Fibroblast of pulmonary artery (primary cell): Measurements from ENCODE around the gene HAGH.

Source experiments
- DNase-seq: peaks from one replicate; pipeline ENCODE4 v3.0.0-alpha.2; 2010; ENCODE audit warnings: low read depth
- H3K4me3 ChIP-seq: replicated peaks from 2 replicates; pipeline ENCODE4 v1.5.1; 2011; ENCODE audit warnings: low read depth, mild to moderate bottlenecking, control low read depth, low read length, moderate library complexity
- TF ChIP-seq, protein P1 (sequence below): IDR thresholded peaks from 2 replicates; pipeline ENCODE4 v1.5.1; 2011; ENCODE audit warnings: mild to moderate bottlenecking, control low read depth, low read length, inconsistent platforms; ENCODE audit errors: missing control alignments

HAGH gene

DNA sequence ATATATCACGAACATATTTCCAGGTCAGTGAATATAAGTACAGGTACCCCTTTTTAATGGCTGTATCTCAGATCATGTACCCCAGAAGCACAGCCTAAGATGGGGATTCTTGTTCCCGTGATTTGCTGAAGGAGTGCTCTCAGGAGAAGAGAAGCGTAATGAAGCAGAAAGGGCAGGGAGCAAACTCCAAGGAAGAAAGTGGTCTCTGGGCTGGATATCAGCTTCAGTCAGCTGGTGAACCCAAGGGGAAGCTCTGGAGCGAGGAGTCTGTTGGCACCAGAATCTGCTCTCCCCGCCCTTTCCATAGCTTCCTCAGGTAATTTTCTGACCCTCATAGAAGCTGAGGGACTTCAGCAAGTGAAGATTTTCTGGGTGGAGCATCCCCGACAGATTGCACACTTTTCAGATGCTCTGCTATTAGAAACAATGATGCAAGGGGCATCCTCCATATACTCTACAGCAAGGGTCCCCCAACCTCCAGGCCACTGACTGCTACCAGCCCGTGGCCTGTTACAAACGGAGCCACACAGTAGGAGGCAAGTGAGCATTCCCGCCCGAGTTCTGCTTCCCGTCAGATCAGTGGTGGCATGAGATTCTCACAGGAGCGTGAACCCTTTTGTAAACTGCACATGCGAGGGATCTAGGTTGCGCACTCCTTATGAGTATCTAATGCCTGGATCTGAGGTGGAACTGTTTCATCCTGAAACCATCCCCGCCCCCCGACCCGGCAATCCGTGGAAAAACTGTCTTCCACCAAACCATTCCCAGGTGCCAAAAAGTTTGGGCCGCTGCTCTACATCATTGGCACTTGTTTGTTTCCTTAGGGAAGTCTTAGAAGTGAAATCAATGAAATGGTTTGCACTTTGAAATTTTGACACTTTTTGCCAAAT is 4.8 kb upstream of the HAGH start:
- no peak for DNase-seq
- TF ChIP-seq, protein P1, sequence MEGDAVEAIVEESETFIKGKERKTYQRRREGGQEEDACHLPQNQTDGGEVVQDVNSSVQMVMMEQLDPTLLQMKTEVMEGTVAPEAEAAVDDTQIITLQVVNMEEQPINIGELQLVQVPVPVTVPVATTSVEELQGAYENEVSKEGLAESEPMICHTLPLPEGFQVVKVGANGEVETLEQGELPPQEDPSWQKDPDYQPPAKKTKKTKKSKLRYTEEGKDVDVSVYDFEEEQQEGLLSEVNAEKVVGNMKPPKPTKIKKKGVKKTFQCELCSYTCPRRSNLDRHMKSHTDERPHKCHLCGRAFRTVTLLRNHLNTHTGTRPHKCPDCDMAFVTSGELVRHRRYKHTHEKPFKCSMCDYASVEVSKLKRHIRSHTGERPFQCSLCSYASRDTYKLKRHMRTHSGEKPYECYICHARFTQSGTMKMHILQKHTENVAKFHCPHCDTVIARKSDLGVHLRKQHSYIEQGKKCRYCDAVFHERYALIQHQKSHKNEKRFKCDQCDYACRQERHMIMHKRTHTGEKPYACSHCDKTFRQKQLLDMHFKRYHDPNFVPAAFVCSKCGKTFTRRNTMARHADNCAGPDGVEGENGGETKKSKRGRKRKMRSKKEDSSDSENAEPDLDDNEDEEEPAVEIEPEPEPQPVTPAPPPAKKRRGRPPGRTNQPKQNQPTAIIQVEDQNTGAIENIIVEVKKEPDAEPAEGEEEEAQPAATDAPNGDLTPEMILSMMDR, result no peak
- no peak overlapping the region for H3K4me3 ChIP-seq

DNA sequence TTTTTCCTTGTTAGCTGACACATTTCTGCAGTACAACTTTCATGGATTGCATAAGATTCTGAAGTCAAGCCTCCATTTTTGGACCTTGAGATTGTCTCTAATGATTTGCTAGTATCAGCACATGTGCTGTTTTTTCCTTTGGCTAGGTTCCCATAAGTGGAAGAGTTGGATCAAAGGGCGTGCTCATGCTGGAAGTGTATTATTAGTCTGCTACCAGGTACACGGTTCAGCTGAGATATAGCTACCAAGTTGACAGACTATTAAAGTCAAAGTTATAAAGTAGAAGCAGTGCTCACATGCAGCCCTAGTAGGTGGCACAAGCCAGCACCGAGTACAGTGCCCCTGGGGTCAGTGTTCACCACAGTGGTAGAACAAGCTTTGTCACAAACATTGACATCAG is 3.6 kb upstream of the HAGH start:
- TF ChIP-seq, protein P1, result no peak
- no peak for DNase-seq

DNA sequence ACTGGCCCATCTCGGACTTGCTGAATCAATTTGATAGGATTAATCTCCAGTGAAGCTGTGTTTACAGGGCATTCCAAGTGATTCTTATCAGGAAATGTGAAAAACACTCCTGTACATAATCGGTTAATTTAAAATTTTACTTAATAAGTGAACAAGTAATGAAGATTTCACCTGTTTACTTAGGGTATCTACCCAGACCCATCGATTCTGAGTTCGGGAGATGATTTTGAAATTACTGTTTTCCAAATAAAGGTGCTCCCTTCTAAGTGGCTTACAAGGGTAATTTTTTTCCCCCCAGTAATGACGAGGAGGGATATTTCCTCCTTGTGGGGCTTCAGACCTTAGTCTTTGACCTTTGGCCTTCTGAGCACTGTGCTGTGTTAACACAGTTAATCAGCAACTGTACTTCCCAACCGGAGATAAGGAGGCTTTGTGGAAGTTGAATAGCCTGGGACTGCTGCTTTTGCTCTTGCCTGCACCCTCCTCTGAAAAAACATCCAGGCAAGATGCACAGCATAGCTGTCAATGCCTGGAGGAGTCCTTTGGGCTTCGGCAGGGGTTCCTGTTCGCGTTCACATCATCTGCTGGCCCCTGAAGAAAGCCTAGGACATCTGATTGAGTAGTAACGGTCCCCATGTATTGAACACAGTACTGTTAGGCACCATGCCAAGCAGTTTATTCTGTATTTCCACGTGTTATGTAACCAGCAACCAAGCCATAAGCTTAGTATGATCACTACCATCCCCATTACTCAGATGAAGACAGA is 2.2 kb upstream of the HAGH start:
- TF ChIP-seq, protein P1, result no peak
- no peak for DNase-seq
- peak overlapping the region; percentile 98 for H3K4me3 ChIP-seq

More for the DNA sequence above, 3.6 kb upstream of the HAGH start:
- no peak overlapping the region for H3K4me3 ChIP-seq

DNA sequence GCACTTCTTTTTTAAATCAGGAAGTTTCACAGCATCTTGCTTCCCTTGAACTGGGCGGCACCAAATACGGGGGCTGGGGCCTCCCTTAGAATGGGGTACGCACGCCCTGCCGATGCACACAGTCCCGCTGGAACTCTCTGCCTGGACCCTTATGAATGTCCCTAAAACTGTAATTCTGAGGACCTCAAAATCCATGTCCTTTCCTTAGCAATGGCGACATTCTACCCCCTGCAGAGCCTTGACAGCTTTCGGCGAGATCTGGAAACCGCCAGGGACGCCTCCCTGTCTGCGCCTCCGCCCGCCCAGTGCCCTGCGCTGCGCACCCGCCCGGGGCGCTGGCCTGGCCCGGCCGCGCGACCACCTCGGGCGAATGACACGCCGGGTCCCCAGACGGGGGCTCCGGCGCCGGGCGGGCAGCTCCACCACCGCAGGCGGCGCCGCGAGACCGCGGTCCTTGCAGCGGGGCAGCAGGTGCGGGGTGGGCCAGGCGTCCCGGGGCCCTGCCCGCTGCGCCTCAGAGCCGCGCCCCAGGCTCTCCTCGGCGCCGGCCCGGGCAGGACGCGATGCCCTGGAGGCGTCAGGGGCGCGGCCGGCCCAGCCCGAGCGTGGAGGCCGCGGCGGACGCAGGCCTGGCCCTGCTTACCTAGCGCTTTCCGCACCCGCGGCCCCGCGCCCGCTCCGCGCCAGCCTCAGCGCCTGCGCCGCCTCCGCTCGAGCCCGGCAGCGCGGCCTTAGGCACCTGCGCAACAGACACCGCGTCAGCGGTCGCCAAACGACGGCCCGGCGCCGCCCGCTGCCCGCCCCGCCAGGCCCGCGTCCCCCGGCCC is 548 bp downstream of the HAGH start:
- DNase-seq, result peak; percentile 6
- H3K4me3 ChIP-seq, result peak overlapping the region; percentile 98
- TF ChIP-seq, protein P1, result no peak

DNA sequence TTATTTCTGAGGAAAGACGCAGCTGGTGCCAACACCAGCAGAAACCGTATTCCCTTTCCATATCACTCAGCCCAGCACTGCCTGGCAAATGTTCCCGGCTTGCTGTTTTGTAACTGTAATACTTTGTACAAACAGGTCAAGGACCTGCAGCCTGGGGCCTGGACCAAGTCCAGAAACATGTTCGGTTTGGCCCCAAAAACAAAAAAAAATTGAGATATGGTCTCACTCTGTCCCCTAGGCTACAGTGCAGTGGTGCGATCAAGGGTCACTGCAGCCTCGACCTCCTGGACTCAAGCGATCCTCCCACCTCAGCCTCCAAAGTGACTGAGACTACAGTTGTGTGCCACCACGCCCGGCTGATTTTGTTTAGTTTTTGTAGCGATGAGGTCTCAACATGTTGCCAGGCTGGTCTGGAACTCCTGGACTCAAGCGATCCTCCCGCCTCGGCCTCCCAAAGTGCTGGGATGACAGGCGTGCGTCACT is 1.2 kb downstream of the HAGH start:
- no peak for DNase-seq
- TF ChIP-seq, protein P1, result no peak
- peak overlapping the region; percentile 98 for H3K4me3 ChIP-seq

DNA sequence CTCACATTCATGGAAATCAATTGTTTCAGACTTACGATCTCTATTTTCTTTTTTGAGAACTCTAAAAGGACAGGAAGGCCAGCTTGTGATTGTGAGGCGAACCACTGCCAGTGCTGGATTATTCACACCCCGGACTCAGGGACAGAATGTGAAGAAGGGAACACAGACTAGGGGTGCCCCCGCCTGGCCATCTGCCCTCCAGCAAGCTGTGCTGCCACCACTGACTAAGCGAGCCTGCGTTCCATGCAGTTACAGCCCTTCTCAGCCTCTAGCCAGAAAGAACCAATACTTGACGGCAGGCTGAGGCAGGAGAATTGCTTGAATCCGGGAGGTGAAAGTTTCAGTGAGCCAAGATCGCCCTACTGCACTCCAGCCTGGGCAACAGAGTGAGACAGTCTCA is 2.8 kb downstream of the HAGH start:
- DNase-seq, result peak; percentile 68
- TF ChIP-seq, protein P1, result peak; percentile 30
- no peak overlapping the region for H3K4me3 ChIP-seq
